Upper lobe of left lung (tissue), 4 donors: ENCODE results near the gene TRPM5.

Source experiments
- POLR2A ChIP-seq, 4 donors: fragments of 450-650 bp; IDR thresholded peaks; one replicate each; pipeline ENCODE4 v1.5.1; 2016 to 2017; ENCODE audit warnings: antibody characterized with exemption in 4 of 4, mild to moderate bottlenecking in 2 of 4
- POLR2AphosphoS5 ChIP-seq, 2 donors: sonication (generic); formaldehyde crosslinking; IDR thresholded peaks; one replicate each; pipeline ENCODE4 v1.5.1; 2017; ENCODE audit warnings: antibody characterized with exemption in 2 of 2
- TF ChIP-seq, protein P1 (sequence below), 6 experiments: fragments of 450-650 bp in 4 of 6; fragments of 200-600 bp in 2 of 6; sonication (generic) in 2 of 6; IDR thresholded peaks; one replicate each; pipeline ENCODE4 v1.5.1; 2016 to 2019; ENCODE audit warnings: antibody characterized with exemption in 6 of 6

DNA sequence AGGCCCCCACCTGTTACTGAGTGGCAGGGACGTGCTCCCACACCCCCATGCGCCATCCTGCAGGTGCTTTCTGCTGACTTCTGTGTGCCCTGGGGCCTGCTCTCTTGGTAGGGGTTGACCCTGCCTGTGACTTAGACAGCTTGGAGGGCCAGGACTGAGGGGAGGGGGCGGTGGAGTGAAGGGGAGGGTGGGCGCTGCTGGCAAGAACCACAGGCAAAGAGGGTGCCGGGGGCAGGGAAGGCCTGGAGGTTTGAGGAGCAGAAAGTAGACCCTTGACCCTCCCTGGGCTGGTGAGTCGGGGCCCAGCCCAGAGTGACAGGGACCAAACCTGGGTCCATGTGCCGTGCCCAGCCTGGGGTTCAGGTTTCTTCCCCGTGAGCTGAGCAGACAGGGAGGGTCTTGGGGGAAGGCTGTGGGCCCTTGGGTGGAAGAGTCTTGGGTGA is 18.2 kb upstream of the TRPM5 start:
- no peak for TF ChIP-seq POLR2A (IDR thresholded peaks at IDR 0.05)
- TF ChIP-seq POLR2AphosphoS5 (IDR thresholded peaks at IDR 0.05) = no peak
- TF ChIP-seq, protein P1, sequence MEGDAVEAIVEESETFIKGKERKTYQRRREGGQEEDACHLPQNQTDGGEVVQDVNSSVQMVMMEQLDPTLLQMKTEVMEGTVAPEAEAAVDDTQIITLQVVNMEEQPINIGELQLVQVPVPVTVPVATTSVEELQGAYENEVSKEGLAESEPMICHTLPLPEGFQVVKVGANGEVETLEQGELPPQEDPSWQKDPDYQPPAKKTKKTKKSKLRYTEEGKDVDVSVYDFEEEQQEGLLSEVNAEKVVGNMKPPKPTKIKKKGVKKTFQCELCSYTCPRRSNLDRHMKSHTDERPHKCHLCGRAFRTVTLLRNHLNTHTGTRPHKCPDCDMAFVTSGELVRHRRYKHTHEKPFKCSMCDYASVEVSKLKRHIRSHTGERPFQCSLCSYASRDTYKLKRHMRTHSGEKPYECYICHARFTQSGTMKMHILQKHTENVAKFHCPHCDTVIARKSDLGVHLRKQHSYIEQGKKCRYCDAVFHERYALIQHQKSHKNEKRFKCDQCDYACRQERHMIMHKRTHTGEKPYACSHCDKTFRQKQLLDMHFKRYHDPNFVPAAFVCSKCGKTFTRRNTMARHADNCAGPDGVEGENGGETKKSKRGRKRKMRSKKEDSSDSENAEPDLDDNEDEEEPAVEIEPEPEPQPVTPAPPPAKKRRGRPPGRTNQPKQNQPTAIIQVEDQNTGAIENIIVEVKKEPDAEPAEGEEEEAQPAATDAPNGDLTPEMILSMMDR (IDR thresholded peaks at IDR 0.05) = no peak
